HG02938 (cell line): ENCODE measurements around the gene PUS3.

ENCODE experiments used
- ATAC-seq: cut with Tn5 transposase; IDR thresholded peaks from one replicate; pipeline ENCODE4 v1.9.1; 2021; ENCODE audit warnings: mild to moderate bottlenecking, moderate library complexity; ENCODE audit not compliant: unreplicated experiment

The PUS3 gene, protein sequence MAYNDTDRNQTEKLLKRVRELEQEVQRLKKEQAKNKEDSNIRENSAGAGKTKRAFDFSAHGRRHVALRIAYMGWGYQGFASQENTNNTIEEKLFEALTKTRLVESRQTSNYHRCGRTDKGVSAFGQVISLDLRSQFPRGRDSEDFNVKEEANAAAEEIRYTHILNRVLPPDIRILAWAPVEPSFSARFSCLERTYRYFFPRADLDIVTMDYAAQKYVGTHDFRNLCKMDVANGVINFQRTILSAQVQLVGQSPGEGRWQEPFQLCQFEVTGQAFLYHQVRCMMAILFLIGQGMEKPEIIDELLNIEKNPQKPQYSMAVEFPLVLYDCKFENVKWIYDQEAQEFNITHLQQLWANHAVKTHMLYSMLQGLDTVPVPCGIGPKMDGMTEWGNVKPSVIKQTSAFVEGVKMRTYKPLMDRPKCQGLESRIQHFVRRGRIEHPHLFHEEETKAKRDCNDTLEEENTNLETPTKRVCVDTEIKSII

DNA sequence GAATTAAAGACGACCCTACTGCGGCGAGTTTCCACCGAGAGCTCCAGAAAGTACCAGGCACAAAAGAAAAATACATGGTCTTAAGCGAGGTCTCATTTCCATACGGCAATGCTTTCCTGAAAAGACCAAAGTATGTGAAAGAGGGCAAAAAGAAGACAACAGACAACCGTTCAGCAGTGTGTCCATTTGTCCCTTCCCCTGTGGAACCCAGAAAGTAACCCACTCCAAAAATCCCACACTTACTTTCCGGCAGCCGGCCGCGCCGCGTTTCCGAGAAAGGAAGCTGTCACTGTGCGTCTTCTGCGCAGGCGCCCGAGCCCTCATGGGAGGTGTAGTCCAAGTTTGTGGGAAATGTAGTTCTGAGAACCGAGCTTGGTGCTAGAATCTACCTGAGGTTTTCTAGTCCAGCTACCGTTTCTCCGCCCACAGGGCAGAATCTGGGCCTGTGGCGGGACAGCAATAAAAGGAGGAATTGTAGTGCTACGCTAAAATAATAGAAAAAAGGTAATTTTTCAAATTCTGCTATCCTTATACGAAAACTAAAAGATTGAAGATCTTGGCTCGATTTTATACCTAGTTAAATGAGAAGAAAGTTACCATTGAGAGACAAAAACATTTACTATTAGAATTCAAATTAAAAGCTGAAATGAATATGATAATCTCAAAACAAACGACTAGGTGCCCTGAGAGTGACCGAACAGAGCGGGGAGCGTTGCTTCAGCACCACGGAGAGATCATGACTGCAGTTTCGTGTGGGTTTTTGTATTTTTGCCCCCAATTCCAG is at the start of gene PUS3:
Gene PUS3, minus strand, starts transcription at position 280 of the 784 bp plus-strand sequence. CDS start 6,922 bp downstream, outside the sequence.
- peak; percentile 98 for ATAC-seq

DNA sequence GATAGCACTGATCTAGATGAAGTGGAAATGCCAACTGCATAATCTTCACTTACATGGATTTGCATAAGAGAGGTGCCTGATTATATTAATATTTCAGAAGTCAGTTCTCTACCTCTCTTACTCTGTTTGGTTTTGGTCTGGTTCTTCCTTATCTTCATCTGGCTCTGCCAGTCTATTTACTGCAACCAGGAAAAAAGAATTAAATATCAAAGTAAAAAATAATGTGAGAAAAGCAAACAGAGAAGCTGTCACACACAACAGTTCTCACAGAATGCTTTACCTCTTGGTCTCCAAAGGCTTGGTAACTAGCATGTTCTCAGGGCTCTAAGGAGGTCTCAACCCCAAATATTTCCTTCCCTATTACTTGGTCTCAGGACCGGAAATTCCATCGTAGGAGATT is 49.6 kb upstream of the PUS3 start:
- ATAC-seq, result no peak

DNA sequence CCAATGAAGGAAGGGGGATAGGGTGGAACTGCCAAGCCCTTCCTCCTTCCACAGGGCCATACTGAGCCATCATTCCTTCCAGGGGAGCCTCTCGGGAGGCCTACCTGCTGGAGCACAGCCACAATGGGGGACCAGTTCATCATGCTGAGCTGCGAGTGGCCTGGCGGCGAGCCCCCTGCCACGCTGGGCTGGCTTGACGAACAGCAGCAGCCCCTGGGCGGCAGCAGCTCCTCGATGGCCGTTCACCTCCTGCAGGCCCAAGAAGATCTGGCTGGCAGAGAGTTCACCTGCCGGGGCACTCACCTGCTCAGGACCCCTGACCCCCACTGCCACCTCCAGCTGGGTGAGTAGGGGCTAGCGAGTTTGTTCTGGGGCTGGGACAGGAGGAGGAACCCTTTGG is 48.7 kb upstream of the PUS3 start:
- no peak for ATAC-seq

DNA sequence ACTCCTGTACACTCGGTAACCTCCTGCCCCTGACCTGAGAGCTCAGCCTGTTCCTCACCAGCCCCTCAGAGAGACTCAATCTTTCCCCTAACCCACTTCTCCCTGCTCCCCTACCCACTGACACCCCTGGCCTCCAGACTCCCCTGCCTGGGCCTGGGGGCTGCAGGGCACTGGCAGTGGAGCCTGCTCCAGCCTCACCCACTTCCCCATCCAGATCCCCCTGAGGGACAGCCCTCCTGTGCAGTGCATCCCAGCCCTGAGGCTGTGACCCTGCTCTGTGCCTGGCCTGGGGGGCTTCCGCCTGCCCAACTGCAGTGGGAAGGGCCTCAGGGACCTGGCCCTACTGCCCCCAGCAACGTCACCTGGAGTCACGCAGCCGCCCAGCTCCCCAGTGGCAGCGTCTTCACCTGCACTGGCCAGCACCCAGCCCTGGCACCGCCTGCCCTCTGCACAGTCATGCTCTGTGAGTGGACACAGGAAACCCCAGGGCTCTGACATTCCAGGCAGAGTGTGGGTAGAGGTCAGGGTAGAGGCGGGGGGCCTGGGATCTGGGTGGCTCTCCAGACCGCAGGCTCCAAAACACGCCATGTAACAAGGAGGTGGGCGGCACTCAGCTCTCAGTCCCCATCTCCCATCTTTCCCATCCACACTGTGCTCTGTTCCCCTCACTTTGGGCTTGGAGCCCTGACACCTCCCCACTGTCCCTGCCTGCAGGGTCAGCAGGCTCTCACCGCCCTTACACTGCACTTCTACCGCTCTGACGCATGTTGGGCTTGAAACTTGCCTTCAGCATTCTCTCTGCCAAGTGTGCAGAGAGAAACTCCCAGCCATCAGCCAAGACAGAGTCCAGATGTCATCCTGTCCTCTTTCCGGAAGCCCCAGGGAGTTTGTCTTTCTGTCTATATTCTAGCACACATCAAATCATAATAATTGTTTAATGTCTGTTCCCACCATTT is 48.0 kb upstream of the PUS3 start:
- ATAC-seq, result no peak

DNA sequence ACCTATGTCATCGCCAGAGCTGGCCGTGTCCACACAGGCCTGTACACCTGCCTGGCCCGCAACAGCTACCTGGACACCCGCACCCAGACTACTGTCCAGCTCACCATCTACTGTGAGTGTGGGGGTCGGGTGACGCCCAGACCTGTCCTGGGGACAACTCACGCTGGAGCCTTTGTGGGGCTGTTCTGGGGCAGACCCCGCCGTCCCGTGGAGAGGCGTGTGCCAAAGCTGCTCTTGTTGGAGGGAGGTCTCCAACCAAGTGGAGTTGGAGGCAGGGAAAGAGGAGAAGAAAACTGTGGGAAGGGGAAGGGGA is 47.1 kb upstream of the PUS3 start:
- ATAC-seq, result no peak

DNA sequence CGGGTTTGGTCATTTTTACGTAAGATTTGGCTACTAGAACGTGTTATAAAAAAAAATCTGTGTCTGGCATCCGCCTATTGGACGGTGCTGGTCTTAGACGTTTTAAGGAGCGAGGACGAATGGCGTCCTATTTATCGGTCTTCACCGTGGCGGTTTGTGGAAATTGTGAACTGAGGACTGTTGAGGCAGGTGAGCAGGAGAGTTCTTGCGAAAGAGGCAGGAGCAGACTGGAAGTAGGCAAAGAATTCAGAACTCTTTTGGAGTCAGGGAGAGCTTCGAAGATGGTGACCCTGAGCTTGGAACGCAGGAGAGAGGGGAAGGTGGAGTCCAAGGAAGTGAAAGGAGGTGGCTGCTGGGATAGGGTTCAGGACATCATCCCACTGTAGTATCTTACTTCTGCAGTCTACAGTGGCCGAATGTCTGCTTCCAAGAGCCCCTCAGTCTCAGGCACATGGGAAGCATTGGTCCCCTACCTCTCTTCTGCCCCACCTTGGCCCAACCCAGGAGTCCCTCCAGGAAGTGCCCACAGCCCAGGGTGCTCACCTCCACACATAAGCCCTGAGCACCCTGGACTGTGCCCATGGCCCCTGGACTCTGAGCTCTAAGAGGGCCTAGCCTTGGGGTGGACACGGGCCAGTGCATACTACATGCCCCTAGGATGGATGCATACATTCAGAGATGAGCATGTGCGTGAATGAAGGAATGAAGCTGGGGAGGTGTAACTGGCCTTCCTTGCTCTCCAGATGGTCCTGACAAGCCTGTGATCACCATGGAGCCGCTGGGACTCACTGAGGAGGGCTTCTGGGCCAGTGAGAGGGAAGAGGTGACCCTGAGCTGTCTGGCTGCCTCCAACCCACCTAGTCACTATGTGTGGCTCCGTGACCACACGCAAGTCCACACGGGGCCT is 46.5 kb upstream of the PUS3 start:
- ATAC-seq, result no peak

DNA sequence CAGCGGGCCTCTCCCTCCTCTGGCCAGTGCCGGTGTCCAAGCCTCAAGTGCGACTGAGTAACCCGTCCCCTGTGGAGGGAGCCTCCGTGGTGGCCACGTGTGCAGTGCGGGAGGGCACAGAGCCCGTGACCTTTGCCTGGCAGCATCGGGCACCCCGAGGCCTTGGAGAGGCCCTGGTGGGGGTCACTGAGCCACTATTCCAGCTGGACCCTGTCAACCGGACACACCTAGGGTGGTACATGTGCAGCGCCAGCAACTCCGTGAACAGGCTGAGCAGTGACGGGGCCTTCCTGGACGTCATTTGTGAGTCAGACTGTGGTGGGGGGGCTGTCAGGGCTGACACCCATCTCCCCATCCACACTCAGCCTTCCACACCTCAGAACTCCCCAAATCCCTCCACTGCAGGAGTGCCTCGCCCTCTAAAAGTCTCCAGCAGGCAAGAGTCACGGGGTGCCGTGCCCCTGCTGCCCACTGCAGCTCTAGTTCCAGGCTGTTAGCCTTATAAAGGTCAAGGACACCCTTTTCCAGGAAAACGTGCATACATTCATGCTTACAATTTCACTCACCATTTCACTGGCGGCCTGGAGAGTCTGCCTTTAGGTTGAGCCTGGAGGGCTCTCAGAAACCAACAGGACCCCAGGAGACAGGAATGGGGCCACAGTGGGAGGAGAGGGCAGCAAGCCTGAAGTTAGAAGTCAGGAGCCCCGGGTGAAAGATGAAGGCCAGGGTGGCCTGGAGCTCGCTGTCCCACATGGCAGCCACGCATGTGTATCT is 45.5 kb upstream of the PUS3 start:
- ATAC-seq, result no peak

DNA sequence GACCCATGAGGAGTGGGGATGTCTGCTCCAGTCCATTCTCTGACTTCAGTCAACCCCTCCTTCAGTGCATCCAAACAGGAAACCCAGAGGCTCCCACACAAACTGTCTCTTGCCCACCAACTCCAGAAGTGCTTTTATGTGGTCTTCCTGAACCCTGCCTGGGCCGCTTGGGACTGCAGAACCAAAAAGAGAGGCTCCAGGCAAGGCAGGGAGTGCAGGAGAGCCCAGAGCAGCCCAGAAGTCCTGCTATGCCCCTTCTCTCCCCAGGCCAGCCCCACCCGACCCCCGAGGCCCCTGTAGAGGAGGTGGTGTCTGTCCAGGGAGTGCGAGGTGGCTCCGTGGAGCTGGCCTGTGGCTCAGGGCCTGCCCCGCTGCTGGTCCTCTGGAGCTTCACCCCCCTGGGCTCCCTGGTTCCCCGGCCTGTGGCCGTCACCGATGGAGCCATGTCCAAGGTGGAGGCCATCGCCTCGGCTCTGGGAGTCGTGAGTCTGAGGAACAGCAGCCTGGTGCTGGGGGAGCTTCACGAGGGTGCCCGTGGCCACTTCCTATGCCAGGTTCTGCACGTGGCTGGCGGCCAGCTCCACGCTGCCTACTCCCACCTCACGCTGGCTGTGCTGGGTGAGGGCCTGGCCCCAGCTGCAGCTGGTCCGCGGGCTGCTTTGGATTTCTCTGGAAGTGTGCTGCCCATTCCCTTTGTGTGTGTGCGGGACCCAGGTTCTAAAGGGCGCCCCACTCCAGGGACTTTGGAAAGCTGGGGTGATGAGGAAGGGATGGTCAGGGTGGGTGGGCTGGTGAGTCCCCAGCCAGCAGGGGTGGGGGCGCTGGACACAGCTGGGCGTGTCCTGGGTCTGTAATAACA is 44.6 kb upstream of the PUS3 start:
- ATAC-seq, result no peak

DNA sequence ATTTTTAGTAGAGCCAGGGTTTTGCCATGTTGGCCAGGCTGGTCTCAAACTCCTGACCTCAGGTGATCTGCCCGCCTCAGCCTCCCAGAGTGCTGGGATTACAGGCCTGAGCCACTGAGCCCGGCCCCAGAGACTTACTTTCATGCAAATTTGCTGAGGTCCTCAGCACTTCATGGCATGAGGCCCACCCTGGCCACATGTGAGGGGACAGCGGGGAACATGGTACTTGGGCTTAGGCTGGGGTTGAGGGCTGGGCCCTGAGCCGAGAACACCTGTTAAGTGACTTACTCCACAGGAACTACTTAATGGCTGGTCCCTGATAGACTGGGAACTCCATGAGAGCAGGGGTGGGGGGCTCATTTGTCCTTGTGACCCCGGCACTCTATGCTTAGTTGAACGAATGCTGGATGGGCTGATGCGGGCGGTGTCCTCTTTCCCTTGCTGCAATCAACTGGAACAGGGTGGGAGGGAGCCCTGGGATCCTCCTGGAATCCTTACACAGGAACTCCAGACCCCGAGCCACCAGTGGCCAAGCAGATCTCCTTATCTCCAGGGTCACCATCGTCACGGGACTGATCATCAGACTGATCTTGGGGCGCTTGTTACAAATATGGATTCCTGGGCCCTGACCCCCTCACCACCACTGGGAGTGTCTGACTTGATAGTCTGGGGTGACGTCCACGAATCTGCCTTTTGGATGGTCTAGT is 43.9 kb upstream of the PUS3 start:
- no peak for ATAC-seq

DNA sequence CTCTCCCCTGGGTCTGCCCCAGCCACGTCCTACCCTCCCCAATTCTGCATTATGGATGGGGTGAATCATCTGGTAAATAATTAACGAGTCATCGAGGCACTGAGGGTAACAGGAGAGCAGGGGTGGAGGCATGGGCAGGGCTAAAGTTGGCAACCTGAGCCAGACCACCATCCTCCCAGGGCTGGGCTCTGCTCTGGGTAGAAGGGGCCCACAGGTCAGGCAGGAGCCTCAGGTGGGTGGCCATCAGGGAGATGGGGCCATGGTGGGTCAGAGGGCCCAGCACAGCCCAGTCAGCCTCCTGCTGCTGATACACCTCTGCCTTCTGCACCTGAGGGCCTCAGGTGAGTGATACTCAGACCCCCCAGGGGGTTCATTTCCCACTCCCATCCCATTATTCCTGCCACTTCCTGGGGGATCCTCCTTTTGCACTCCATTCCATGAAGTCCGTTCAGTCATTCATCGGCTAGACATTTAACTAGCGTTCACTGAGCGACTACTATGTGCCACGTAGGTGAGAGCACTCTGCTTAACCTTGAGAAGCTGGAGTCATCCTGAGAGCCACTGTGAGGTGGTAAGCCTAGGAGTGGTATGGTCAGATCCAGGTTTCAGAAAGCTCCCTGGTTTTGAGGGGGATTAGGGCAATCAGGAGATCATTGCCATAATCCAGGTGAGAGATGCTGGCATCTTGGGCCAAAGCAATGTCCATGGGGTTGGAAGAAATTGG is 43.0 kb upstream of the PUS3 start, which contains the start of gene VSIG10L2:
Gene VSIG10L2, plus strand, starts transcription at position 248 of the 724 bp plus-strand sequence. Its CDS starts 12 bp downstream, at position 260.
- ATAC-seq, result no peak

DNA sequence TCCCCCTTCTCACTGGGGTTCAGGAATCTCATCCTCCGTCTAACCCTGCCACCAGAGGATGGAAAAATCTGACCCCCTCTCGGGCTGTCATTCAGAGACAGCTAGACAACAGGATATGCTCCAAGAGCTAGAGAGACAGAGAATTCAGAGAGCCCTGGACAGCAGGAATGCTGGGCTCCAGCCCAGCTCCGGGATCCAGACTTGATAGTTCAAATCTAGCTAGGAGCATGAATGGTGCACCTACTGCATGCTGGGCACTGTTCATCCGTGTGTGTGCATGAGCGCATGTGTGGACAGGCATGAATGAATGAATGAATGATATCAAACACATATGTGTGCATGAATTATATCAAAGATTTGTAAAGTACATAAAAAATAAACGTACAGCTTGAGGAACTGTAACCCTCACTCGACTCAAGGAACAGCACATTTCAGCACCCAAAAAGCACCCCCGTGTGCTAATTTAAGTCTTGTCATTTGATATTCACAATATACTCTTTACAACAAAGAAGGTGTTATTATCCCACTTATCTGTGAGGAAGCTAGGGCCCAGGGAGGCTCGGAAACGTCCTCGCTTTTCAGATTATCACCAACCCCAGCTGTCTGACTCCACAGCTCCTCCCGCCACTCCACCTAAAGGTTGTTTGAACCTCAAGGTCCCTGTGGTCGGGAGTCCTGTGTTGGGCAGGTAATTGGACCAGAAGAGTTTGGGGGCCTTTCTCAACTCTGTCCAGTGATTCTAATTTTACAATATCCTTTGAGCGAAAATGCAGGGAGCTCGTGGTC is 42.2 kb upstream of the PUS3 start:
- ATAC-seq, result no peak

DNA sequence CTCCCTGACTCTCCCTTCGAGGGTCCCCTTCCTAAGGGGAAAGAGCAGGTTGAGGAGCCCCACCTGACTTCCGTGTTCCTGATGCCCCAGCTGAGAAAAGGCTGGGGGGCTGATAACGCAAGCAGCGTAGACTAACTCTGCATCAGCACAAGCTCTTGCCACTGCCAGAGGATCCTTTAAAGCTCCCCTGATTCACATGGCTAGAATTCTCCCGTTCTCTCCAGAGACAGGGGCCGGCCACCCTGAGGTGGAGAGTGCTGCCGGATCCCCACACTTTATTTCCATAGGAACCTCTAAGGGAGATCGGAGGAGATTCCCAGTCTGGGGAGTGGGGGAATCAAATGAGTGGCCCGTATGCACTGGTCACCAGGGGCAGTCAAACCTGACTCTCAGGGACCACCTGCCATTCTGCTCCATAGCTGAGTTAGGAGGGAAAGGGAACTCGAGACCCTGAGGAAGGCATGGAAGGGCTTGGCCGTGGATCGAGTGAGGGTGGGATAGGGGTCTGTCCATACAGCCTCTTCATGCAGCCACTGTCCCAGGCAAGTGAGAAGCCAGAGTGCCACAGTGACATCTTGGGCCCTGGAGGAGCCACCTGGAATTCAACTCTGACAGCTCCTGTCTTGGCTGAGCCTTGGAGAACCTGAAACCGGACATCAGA is 41.5 kb upstream of the PUS3 start:
- no peak for ATAC-seq

DNA sequence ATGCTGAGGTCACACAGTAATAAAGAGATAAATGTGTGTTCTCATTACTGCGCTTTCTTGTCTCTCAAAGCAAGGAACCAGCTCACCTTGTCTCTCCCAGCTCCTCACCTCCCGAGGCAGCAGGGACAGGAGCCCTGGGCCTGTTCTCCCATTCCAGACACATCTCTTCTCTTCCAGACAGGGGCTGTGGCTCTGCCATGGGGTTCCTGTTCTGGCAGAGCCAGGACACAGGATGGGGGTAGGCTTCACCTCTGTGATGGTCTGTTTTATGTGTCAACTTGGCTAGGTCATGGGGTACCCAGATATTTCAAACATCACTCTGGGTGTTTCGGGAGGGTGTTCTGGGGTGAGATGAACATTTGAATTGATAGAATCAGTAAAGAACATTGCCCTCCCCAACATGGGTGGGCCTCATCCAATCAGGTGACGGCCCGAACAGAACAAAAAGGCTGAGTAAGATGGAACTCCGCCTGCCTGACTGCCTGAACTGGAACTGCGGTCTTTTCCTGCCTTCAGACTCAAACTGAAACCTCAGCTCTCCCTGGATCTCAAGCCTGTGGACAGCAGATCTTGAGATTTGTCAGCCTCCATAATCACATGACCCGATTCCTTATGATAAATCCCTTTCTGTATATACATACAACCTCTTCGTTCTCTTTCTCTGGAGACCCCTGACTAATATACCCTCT is 40.8 kb upstream of the PUS3 start:
- no peak for ATAC-seq

DNA sequence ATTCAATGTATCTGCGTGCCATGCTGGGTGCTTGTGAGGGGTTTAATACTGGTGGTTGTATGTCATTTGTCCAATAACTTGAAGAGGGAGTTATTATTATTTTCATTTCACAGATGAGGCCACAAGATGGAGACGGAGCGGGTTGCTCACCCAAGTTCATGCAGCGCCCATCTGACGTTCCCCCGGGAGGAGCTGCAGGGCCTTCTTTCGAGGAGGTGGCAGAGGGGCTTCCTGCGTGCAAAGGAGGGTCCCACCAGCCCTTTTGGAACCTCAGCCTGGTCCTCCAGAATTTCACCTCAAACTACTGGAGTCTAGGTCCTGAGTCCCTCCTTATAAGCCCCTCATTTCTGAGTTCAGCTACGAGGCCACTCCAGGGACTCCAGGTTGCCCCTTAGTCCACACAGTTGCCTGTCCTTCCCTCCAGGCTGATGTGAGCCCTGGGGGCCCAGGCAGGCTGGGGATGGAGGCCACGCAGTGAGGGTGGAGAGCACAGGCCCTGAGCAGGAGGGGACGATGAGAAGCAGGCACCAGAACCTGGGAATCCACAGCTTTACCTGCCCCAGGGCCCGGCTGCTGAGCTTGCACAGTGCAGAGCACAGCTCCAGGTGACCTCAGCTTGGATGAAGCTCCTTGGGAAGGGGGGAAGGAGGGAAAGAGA is 39.9 kb upstream of the PUS3 start:
- ATAC-seq, result no peak
